CD8-positive, alpha-beta memory T cell (primary cell): ENCODE results near the gene SUFU. TPM values are rescaled to one million over a fixed set of nuclear protein-coding genes. Genes with fewer than 3 reads are reported as not detected.

Experiments used
- CTCF ChIA-PET: fragments of 350-600 bp; sonication (Branson Sonifier 250); formaldehyde crosslinking; loops from one replicate; lab custom pipeline; 2021; ENCODE audit warnings: antibody characterized with exemption; lab: Charles Lee
- POLR2A ChIA-PET: fragments of 350-600 bp; sonication (Branson Sonifier 250); formaldehyde crosslinking; loops from one replicate; lab custom pipeline; 2021; ENCODE audit warnings: antibody characterized with exemption; lab: Charles Lee
- DNase-seq, 5 donors: peaks; one replicate each; pipeline versions ENCODE4 v3.0.0 to v3.0.0-alpha.2; 2020 to 2022; ENCODE audit warnings: mixed read lengths in 1 of 5
- H3K27ac ChIP-seq: one replicate; pipeline ENCODE4 v1.7.0; 2013; ENCODE audit warnings: low read depth, mild to moderate bottlenecking, low read length, moderate library complexity
- H3K27me3 ChIP-seq: 2 replicates; pipeline ENCODE4 v1.7.0; 2013; ENCODE audit warnings: low read length, mild to moderate bottlenecking; ENCODE audit not compliant: insufficient read depth, poor library complexity, severe bottlenecking
- H3K36me3 ChIP-seq: 2 replicates; pipeline ENCODE4 v1.7.0; 2013; ENCODE audit warnings: mild to moderate bottlenecking, low read length, moderate library complexity; ENCODE audit not compliant: insufficient read depth
- H3K4me1 ChIP-seq: 2 replicates; pipeline ENCODE4 v1.7.0; 2013; ENCODE audit warnings: mild to moderate bottlenecking, low read length, moderate library complexity; ENCODE audit not compliant: insufficient read depth
- H3K4me3 ChIP-seq: 2 replicates; pipeline ENCODE4 v1.7.0; 2013; ENCODE audit warnings: mild to moderate bottlenecking, low read length
- H3K9me3 ChIP-seq: 2 replicates; pipeline ENCODE4 v1.7.0; 2013; ENCODE audit warnings: mild to moderate bottlenecking, low read length
- H3K27ac Mint-ChIP-seq, 8 donors: one replicate each; pipeline ENCODE4 v1.8.0; 2020 to 2021; ENCODE audit warnings: mixed read lengths in 8 of 8, mild to moderate bottlenecking in 6 of 8, inconsistent platforms in 3 of 8, moderate library complexity in 3 of 8
- H3K27me3 Mint-ChIP-seq, 2 donors: one replicate each; pipeline ENCODE4 v1.8.0; 2020 to 2021; ENCODE audit warnings: mixed read lengths in 2 of 2, mild to moderate bottlenecking in 1 of 2, moderate library complexity in 1 of 2
- H3K36me3 Mint-ChIP-seq, 3 donors: one replicate each; pipeline ENCODE4 v1.8.0; 2020 to 2021; ENCODE audit warnings: mixed read lengths in 3 of 3, inconsistent platforms in 1 of 3, mild to moderate bottlenecking in 1 of 3
- H3K4me1 Mint-ChIP-seq, 3 donors: one replicate each; pipeline ENCODE4 v1.8.0; 2020 to 2021; ENCODE audit warnings: mixed read lengths in 3 of 3, inconsistent platforms in 1 of 3, mild to moderate bottlenecking in 1 of 3
- H3K4me3 Mint-ChIP-seq, 7 donors: one replicate each; pipeline ENCODE4 v1.8.0; 2020 to 2021; ENCODE audit warnings: mixed read lengths in 7 of 7, mild to moderate bottlenecking in 6 of 7, moderate library complexity in 4 of 7, inconsistent platforms in 2 of 7
- H3K9me3 Mint-ChIP-seq, 5 donors: one replicate each; pipeline ENCODE4 v1.8.0; 2020 to 2022; ENCODE audit warnings: mixed read lengths in 5 of 5, mild to moderate bottlenecking in 3 of 5, moderate library complexity in 2 of 5, inconsistent platforms in 1 of 5
- polyA plus RNA-seq: library from polyadenylated mRNA; unstranded; fragments of 300-500 nt; fragmentation: Illumina TruSeq; gene quantifications from one replicate; pipeline ENCODE4 v1.2.3, GENCODE V29; 2021
- total RNA-seq, 2 experiments: library from RNA; stranded (reverse); gene quantifications; one replicate each; pipeline ENCODE4 v1.2.3, GENCODE V29; 2021

SUFU gene
- total and polyA plus RNA-seq, 3 experiments from 2014 or later = 7.5 to 8.3 (median 8.3) TPM

GRCh38 chr10:102632394-102633111 is 128.8 kb downstream of the SUFU start:
- Mint-ChIP-seq H3K9me3 (no peaks in the 10 kb centered on the region), H3K4me3 (peak overlapping the region in 2 of 7 donors; percentile 10 to 70), H3K27me3 (no peaks in the 10 kb centered on the region), H3K27ac (peak overlapping the region in 7 of 8 donors; percentile 48 to 98 (median 83)), H3K4me1 (peaks cover 28 to 44% (median 38%) of the 10 kb centered on the region in 3 donors), H3K36me3 (peaks cover 0 to 24% (median 2%) of the 10 kb centered on the region in 3 donors)
- peak in 1 of 5 donors; percentile 42 for DNase-seq
- ChIA-PET CTCF (interaction anchor here (0.9 to 1.4 kb wide), 2 partner anchors 9 to 12 kb away, joined by 3 to 4 read pairs; partner anchors contain the start of gene TRIM8), POLR2A (interaction anchor here (1.3 to 1.7 kb wide), 2 partner anchors 9 to 12 kb away, joined by 4 read pairs; partner anchors contain the start of gene TRIM8)
- H3K27ac ChIP-seq = no peak overlapping the region
- no peak overlapping the region for H3K4me3 ChIP-seq
- H3K4me1 ChIP-seq = peaks cover 40% of the 10 kb centered on the region
- no peaks in the 10 kb centered on the region for H3K36me3 ChIP-seq
- no peaks in the 10 kb centered on the region for H3K27me3 ChIP-seq
- no peaks in the 10 kb centered on the region for H3K9me3 ChIP-seq

- Mint-ChIP-seq H3K27me3 (no peaks in the 10 kb centered on the region), H3K36me3 (peaks cover 0 to 22% (median 2%) of the 10 kb centered on the region in 3 donors), H3K4me3 (peak overlapping the region in 1 of 7 donors; percentile 10), H3K27ac (peak overlapping the region; percentile 35 to 95 (median 78)), H3K9me3 (no peaks in the 10 kb centered on the region), H3K4me1 (peaks cover 28 to 44% (median 38%) of the 10 kb centered on the region in 3 donors)
- no peaks in the 10 kb centered on the region for H3K27me3 ChIP-seq
- CTCF ChIA-PET = interaction anchor here (0.9 kb wide), 1 partner anchor 12 kb away, joined by 3 read pairs; the partner anchor contains the start of gene TRIM8
- DNase-seq = peak in 1 of 5 donors; percentile 49
- H3K36me3 ChIP-seq = no peaks in the 10 kb centered on the region
- H3K27ac ChIP-seq = no peak overlapping the region
- H3K4me1 ChIP-seq = peaks cover 40% of the 10 kb centered on the region
- H3K4me3 ChIP-seq = no peak overlapping the region
- H3K9me3 ChIP-seq = no peaks in the 10 kb centered on the region
- POLR2A ChIA-PET = interaction anchor here (1.3 kb wide), 1 partner anchor 9 kb away, joined by 4 read pairs; no protein-coding TSS in a partner anchor
These were observed 129.5 kb downstream of the SUFU start for GRCh38 chr10:102633287-102633686.

DNA sequence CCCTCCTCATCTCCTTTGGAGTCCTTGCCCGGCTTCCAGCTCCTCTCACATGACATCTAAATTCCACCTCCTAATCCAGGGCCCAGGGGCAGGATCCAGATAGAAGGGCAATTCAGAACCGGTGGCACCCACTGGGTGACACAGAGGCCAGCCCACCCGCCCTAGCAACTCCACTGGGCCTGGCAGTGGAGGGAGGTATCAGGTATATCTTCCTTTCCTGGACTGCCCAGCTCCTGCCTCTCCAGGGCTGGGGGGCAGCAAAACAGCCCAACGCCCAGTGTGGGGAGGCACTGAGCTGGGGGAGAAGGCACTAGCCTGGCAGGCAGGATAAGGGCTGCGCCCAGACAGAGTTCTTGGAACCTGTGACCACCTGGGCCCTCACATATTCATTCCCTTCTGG is 130.1 kb downstream of the SUFU start:
- Histone ChIP-seq H3K4me1 (peaks cover 40% of the 10 kb centered on the region), H3K4me3 (no peak overlapping the region), H3K9me3 (no peaks in the 10 kb centered on the region), H3K27ac (no peak overlapping the region), H3K36me3 (no peaks in the 10 kb centered on the region), H3K27me3 (no peaks in the 10 kb centered on the region)
- ChIA-PET CTCF (no interaction called here), POLR2A (interaction anchor here (1.3 kb wide), 1 partner anchor 8 kb away, joined by 4 read pairs; no protein-coding TSS in a partner anchor)
- Mint-ChIP-seq H3K36me3 (peaks cover 0 to 19% (median 2%) of the 10 kb centered on the region in 3 donors), H3K27ac (peak overlapping the region in 5 of 8 donors; percentile 48 to 86 (median 76)), H3K9me3 (no peaks in the 10 kb centered on the region), H3K27me3 (no peaks in the 10 kb centered on the region), H3K4me3 (no peak overlapping the region), H3K4me1 (peaks cover 28 to 44% (median 38%) of the 10 kb centered on the region in 3 donors)
- no peak for DNase-seq

GRCh38 chr10:102634686-102635085 is 130.9 kb downstream of the SUFU start:
- peaks cover 40% of the 10 kb centered on the region for H3K4me1 ChIP-seq
- Mint-ChIP-seq H3K27me3 (no peaks in the 10 kb centered on the region), H3K9me3 (no peaks in the 10 kb centered on the region), H3K36me3 (peaks cover 0 to 16% (median 2%) of the 10 kb centered on the region in 3 donors), H3K4me3 (no peak overlapping the region), H3K4me1 (peaks cover 28 to 44% (median 38%) of the 10 kb centered on the region in 3 donors), H3K27ac (peak overlapping the region in 7 of 8 donors; percentile 31 to 74 (median 47))
- H3K27me3 ChIP-seq = no peaks in the 10 kb centered on the region
- CTCF ChIA-PET = interaction anchor here (1.3 kb wide), 1 partner anchor 9 kb away, joined by 4 read pairs; the partner anchor contains the start of gene TRIM8
- POLR2A ChIA-PET = no interaction called here
- no peaks in the 10 kb centered on the region for H3K36me3 ChIP-seq
- no peaks in the 10 kb centered on the region for H3K9me3 ChIP-seq
- no peak for DNase-seq
- no peak overlapping the region for H3K27ac ChIP-seq
- no peak overlapping the region for H3K4me3 ChIP-seq

- no peak overlapping the region for H3K27ac ChIP-seq
These were observed 131.6 kb downstream of the SUFU start for GRCh38 chr10:102635377-102635776.

DNA sequence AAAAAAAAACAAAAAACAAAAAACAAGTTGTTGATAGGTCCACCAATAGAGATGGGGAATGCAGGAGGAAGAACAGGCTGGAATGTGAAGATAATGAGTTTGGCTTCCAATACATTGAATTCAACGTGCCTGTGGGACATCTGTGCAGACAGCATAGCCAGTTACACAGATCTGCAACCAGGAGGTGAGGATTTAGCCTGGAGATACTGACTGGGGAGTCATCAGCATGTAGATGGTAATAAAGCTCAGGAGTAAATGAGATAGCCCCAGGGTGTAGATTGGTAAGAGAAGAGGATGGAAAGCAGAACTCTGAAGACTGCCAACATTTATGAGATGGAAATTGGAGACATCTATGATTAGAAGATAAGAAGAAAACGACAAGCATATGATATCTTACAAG is 135.8 kb downstream of the SUFU start:
- peaks cover 0 to 6% (median 0%) of the 10 kb centered on the region in 3 donors for H3K36me3 Mint-ChIP-seq
- H3K27ac Mint-ChIP-seq = peak overlapping the region in 2 of 8 donors; percentile 19 to 61
- H3K4me3 Mint-ChIP-seq = peak overlapping the region in 1 of 7 donors; percentile 49
- POLR2A ChIA-PET = no interaction called here
- H3K27me3 Mint-ChIP-seq = peaks cover 0 to 2% of the 10 kb centered on the region in 2 donors
- CTCF ChIA-PET = no interaction called here
- H3K9me3 Mint-ChIP-seq = no peaks in the 10 kb centered on the region
- peaks cover 21 to 27% (median 25%) of the 10 kb centered on the region in 3 donors for H3K4me1 Mint-ChIP-seq
- DNase-seq = no peak
- no peaks in the 10 kb centered on the region for H3K36me3 ChIP-seq
- peaks cover 18% of the 10 kb centered on the region for H3K4me1 ChIP-seq
- H3K27ac ChIP-seq = no peak overlapping the region
- H3K9me3 ChIP-seq = no peaks in the 10 kb centered on the region
- no peak overlapping the region for H3K4me3 ChIP-seq
- H3K27me3 ChIP-seq = no peaks in the 10 kb centered on the region

More at GRCh38 chr10:102635377-102635776, 131.6 kb downstream of the SUFU start:
- Histone ChIP-seq H3K36me3 (no peaks in the 10 kb centered on the region), H3K4me3 (no peak overlapping the region), H3K4me1 (peaks cover 40% of the 10 kb centered on the region), H3K27me3 (no peaks in the 10 kb centered on the region), H3K9me3 (no peaks in the 10 kb centered on the region)
- ChIA-PET POLR2A (interaction anchor here (0.6 to 1.0 kb wide), 4 partner anchors 9 to 1604 kb away, joined by 3 read pairs; partner anchors contain the start of genes PDZD7, SFXN3 and TRIM8), CTCF (interaction anchor here (1.3 kb wide), 1 partner anchor 9 kb away, joined by 4 read pairs; the partner anchor contains the start of gene TRIM8)
- DNase-seq = peak in 2 of 5 donors; percentile 34 to 49
- Mint-ChIP-seq H3K4me3 (peak overlapping the region in 5 of 7 donors; percentile 32 to 69 (median 55)), H3K36me3 (peaks cover 0 to 10% (median 2%) of the 10 kb centered on the region in 3 donors), H3K27me3 (no peaks in the 10 kb centered on the region), H3K4me1 (peaks cover 28 to 44% (median 38%) of the 10 kb centered on the region in 3 donors), H3K9me3 (no peaks in the 10 kb centered on the region), H3K27ac (peak overlapping the region; percentile 58 to 96 (median 80))

GRCh38 chr10:102641402-102641801 is 137.6 kb downstream of the SUFU start:
- POLR2A ChIA-PET = interaction anchor here (0.6 to 1.8 kb wide), 7 partner anchors 8 to 102 kb away, joined by 3 to 20 read pairs (median 5); partner anchors contain the start of genes ARL3, SFXN2 and WBP1L
- Mint-ChIP-seq H3K4me3 (peak overlapping the region; percentile 92 to 96 (median 94)), H3K9me3 (no peaks in the 10 kb centered on the region), H3K4me1 (peaks cover 12 to 15% (median 14%) of the 10 kb centered on the region in 3 donors), H3K27me3 (peaks cover 0 to 2% of the 10 kb centered on the region in 2 donors), H3K27ac (peak overlapping the region; percentile 52 to 98 (median 98)), H3K36me3 (peaks cover 0 to 23% (median 4%) of the 10 kb centered on the region in 3 donors)
- DNase-seq = no peak
- Histone ChIP-seq H3K4me3 (peak overlapping the region; percentile 73), H3K9me3 (no peaks in the 10 kb centered on the region), H3K27me3 (no peaks in the 10 kb centered on the region), H3K27ac (peak overlapping the region; percentile 64), H3K36me3 (no peaks in the 10 kb centered on the region), H3K4me1 (peaks cover under 1% of the 10 kb centered on the region)
- CTCF ChIA-PET = interaction anchor here (0.9 to 1.5 kb wide), 5 partner anchors 10 to 221 kb away, joined by 3 to 9 read pairs (median 4); partner anchors contain the start of genes ARL3, FBXL15 and SFXN2
